Upper lobe of left lung (tissue), 6 donors: ENCODE data around the gene RPL10. TPM values are rescaled to one million over a fixed set of nuclear protein-coding genes. Genes with fewer than 3 reads are reported as not detected.

ENCODE experiments used
- ATAC-seq, 2 donors: fragments of 200-7000 bp; cut with Tn5 transposase; one replicate each; pipeline ENCODE4 v1.9.1; 2022; ENCODE audit warnings: mild to moderate bottlenecking in 2 of 2, moderate library complexity in 2 of 2; ENCODE audit not compliant: low FRiP score in 2 of 2
- DNase-seq, 2 donors: peaks; one replicate each; pipeline ENCODE4 v3.0.0-alpha.2; 2019 to 2020
- H3K27ac ChIP-seq, 4 donors: fragments of 200-600 bp; sonication (generic); one replicate each; pipeline ENCODE4 v1.5.1; 2016 to 2019
- H3K27me3 ChIP-seq, 4 donors: fragments of 200-600 bp; sonication (generic); one replicate each; pipeline ENCODE4 v1.5.1; 2017 to 2019
- H3K36me3 ChIP-seq, 4 donors: fragments of 200-600 bp; sonication (generic); one replicate each; pipeline ENCODE4 v1.5.1; 2016 to 2019
- H3K4me1 ChIP-seq, 4 donors: fragments of 200-600 bp; sonication (generic); one replicate each; pipeline ENCODE4 v1.5.1; 2018 to 2019
- H3K4me3 ChIP-seq, 4 donors: fragments of 200-600 bp; sonication (generic); one replicate each; pipeline ENCODE4 v1.5.1; 2017 to 2019; ENCODE audit warnings: mild to moderate bottlenecking in 2 of 4, moderate library complexity in 1 of 4
- H3K9me3 ChIP-seq, 4 donors: fragments of 200-600 bp; sonication (generic); one replicate each; pipeline ENCODE4 v1.5.1; 2018 to 2019
- CTCF ChIP-seq, 6 experiments: fragments of 450-650 bp in 4 of 6; fragments of 200-600 bp in 2 of 6; sonication (generic) in 2 of 6; IDR thresholded peaks; one replicate each; pipeline ENCODE4 v1.5.1; 2016 to 2019; ENCODE audit warnings: antibody characterized with exemption in 6 of 6
- EP300 ChIP-seq, 4 donors: sonication (generic); formaldehyde crosslinking; IDR thresholded peaks; one replicate each; pipeline ENCODE4 v1.5.1; 2017; ENCODE audit warnings: antibody characterized with exemption in 4 of 4, control low read depth in 2 of 4
- POLR2A ChIP-seq, 4 donors: fragments of 450-650 bp; IDR thresholded peaks; one replicate each; pipeline ENCODE4 v1.5.1; 2016 to 2017; ENCODE audit warnings: antibody characterized with exemption in 4 of 4, mild to moderate bottlenecking in 2 of 4
- POLR2AphosphoS5 ChIP-seq, 2 donors: sonication (generic); formaldehyde crosslinking; IDR thresholded peaks; one replicate each; pipeline ENCODE4 v1.5.1; 2017; ENCODE audit warnings: antibody characterized with exemption in 2 of 2
- WGBS, 2 donors: methylation state at CpG; one replicate each; pipeline ENCODE4 v1.1.5; 2017 to 2018; 5-methylcytosine and 5-hydroxymethylcytosine counted together
- total RNA-seq, 6 donors: library from RNA; depleted of rRNA in 4 of 6; stranded (reverse); fragments of >200 nt in 4 of 6; gene quantifications; one replicate each; pipeline versions ENCODE4 v1.1.0 to v1.2.1, GENCODE V29; 2016 to 2021
- donor health status: DM: no; HTN: no; CAD: no; lungs with moderate emphysema.
- donor health status: DM: no; HTN: yes; CAD: no; lungs with severe emphysema.

Gene RPL10
- total RNA-seq, 6 donors from 2014 or later = 1,246 to 5,225 (median 2,943) TPM

GRCh38 chrX:154430479-154430878 lies 32.3 kb downstream of the RPL10 start:
- Histone ChIP-seq H3K36me3 (peaks cover 0 to 38% (median 19%) of the 10 kb centered on the region in 4 donors), H3K4me3 (peak overlapping the region in 1 of 4 donors; percentile 92), H3K27me3 (no peaks in the 10 kb centered on the region), H3K4me1 (peaks cover 8 to 21% (median 11%) of the 10 kb centered on the region in 4 donors), H3K27ac (peak overlapping the region; percentile 18 to 96 (median 62)), H3K9me3 (peaks cover 0 to 15% (median 0%) of the 10 kb centered on the region in 4 donors)
- DNase-seq (no peak), ATAC-seq (no peak)
- 53 to 62% methylated on average over 6 of the region's 6 CpGs for WGBS, 2 donors
- TF ChIP-seq POLR2A (IDR thresholded peaks at IDR 0.05) (no peak), POLR2AphosphoS5 (IDR thresholded peaks at IDR 0.05) (no peak), EP300 (IDR thresholded peaks at IDR 0.05) (no peak), CTCF (IDR thresholded peaks at IDR 0.05) (no peak)

DNA sequence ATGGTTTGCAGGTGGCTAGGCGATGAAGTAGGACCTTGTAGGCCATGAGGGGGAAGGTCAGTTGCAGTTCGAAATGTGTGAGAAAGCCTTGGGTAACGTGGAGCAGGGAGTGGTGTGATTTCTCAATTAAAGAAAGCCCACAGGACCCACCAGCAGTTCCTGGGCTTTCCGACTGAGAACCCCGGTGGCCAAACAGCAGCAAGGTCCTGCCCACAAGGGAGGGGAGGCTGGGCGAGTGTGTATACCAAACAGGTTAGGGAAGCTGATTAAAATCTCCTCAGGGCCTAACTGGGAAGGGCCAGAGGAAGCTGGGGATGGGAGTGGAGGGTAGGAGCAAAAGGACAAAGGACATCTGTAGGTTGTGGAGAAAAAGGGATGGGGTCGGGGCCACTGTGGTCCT lies 32.7 kb downstream of the RPL10 start:
- Histone ChIP-seq H3K4me3 (no peak overlapping the region), H3K4me1 (peaks cover 8 to 21% (median 11%) of the 10 kb centered on the region in 4 donors), H3K27ac (peak overlapping the region; percentile 18 to 96 (median 62))

GRCh38 chrX:154431341-154431740 lies 33.2 kb downstream of the RPL10 start:
- H3K4me3 ChIP-seq = no peak overlapping the region
- H3K27me3 ChIP-seq = no peaks in the 10 kb centered on the region
- 68% methylated on average over 4 of the region's 5 CpGs; no CpG with 5 or more reads in 1 of the 2 donors for WGBS, 2 donors
- H3K27ac ChIP-seq = peak overlapping the region; percentile 18 to 96 (median 62)
- ATAC-seq = peak in 1 of 2 donors; percentile 30
- peak in 1 of 2 donors; percentile 67 for DNase-seq
- H3K36me3 ChIP-seq = peaks cover 0 to 43% (median 19%) of the 10 kb centered on the region in 4 donors
- peaks cover 8 to 23% (median 13%) of the 10 kb centered on the region in 4 donors for H3K4me1 ChIP-seq
- peaks cover 0 to 17% (median 0%) of the 10 kb centered on the region in 4 donors for H3K9me3 ChIP-seq
- TF ChIP-seq CTCF (IDR thresholded peaks at IDR 0.05) (no peak), EP300 (IDR thresholded peaks at IDR 0.05) (no peak), POLR2A (IDR thresholded peaks at IDR 0.05) (no peak), POLR2AphosphoS5 (IDR thresholded peaks at IDR 0.05) (no peak)

More for the DNA sequence above, 32.7 kb downstream of the RPL10 start:
- Histone ChIP-seq H3K9me3 (peaks cover 0 to 15% (median 0%) of the 10 kb centered on the region in 4 donors), H3K27me3 (no peaks in the 10 kb centered on the region), H3K36me3 (peaks cover 0 to 43% (median 19%) of the 10 kb centered on the region in 4 donors)
- no peak for ATAC-seq
- TF ChIP-seq POLR2AphosphoS5 (IDR thresholded peaks at IDR 0.05) (no peak), CTCF (IDR thresholded peaks at IDR 0.05) (no peak), POLR2A (IDR thresholded peaks at IDR 0.05) (peak in 1 of 4 donors; percentile 48), EP300 (IDR thresholded peaks at IDR 0.05) (no peak)
- no peak for DNase-seq
- 60 to 70% methylated on average over 5 to 7 of the region's 7 CpGs for WGBS, 2 donors

GRCh38 chrX:154432210-154432609 lies 34.0 kb downstream of the RPL10 start:
- no peak for TF ChIP-seq POLR2A (IDR thresholded peaks at IDR 0.05)
- TF ChIP-seq CTCF (IDR thresholded peaks at IDR 0.05) = no peak
- TF ChIP-seq EP300 (IDR thresholded peaks at IDR 0.05) = no peak
- no peak for TF ChIP-seq POLR2AphosphoS5 (IDR thresholded peaks at IDR 0.05)
- H3K9me3 ChIP-seq = peaks cover 0 to 18% (median 0%) of the 10 kb centered on the region in 4 donors
- WGBS, 2 donors = 90% methylated on average over 8 of the region's 8 CpGs; no CpG with 5 or more reads in 1 of the 2 donors
- H3K36me3 ChIP-seq = peaks cover 0 to 43% (median 19%) of the 10 kb centered on the region in 4 donors
- DNase-seq = no peak
- H3K27me3 ChIP-seq = no peaks in the 10 kb centered on the region
- no peak for ATAC-seq
- H3K4me3 ChIP-seq = no peak overlapping the region
- H3K4me1 ChIP-seq = peaks cover 8 to 25% (median 13%) of the 10 kb centered on the region in 4 donors
- peak overlapping the region in 3 of 4 donors; percentile 3 to 96 (median 72) for H3K27ac ChIP-seq

- Histone ChIP-seq H3K9me3 (peaks cover 0 to 13% (median 0%) of the 10 kb centered on the region in 4 donors), H3K4me3 (no peak overlapping the region), H3K4me1 (peaks cover 6 to 33% (median 11%) of the 10 kb centered on the region in 4 donors), H3K36me3 (peaks cover 0 to 43% (median 19%) of the 10 kb centered on the region in 4 donors), H3K27me3 (no peaks in the 10 kb centered on the region), H3K27ac (no peak overlapping the region)
- 76% methylated on average over 7 of the region's 7 CpGs; no CpG with 5 or more reads in 1 of the 2 donors for WGBS, 2 donors
- ATAC-seq (no peak), DNase-seq (no peak)
- TF ChIP-seq POLR2AphosphoS5 (IDR thresholded peaks at IDR 0.05) (no peak), EP300 (IDR thresholded peaks at IDR 0.05) (no peak), CTCF (IDR thresholded peaks at IDR 0.05) (no peak), POLR2A (IDR thresholded peaks at IDR 0.05) (no peak)
Measured at GRCh38 chrX:154433605-154434004, 35.4 kb downstream of the RPL10 start.
